NOMO-1 treated with dmso at 0.1 percent for 144 hours (cell line): ENCODE results near the gene IFIT3.
"Not testable (repeated sequence)": the region's sequence is repeated elsewhere in the genome, so short reads cannot be mapped to it uniquely, and the experiment has no call there.

Experiments used
- DNase-seq: peaks from one replicate; lab custom pipeline; 2025; ENCODE audit not compliant: unreplicated experiment; lab: John Stamatoyannopoulos, UW

Gene IFIT3

DNA sequence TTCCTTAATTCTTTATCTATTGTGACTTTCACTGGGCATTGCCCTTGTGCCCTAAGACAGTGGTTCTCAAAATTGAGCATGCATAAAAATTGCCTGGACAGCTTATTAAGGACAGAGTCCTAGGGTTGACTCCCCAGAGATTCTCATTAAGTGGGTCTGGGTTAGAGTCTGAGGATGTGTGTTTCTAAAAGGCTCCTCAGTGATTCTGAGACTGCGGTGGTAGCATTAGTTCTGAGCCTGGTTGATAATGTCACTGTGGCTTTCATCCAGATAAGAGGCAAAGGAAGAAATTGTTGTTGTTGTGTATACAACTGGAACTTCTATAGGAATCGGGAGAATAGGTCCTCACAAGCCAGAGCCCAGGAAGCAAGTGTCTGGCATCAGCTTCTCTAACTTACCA, 24.6 kb upstream of the IFIT3 start:
- DNase-seq = no peak

DNA sequence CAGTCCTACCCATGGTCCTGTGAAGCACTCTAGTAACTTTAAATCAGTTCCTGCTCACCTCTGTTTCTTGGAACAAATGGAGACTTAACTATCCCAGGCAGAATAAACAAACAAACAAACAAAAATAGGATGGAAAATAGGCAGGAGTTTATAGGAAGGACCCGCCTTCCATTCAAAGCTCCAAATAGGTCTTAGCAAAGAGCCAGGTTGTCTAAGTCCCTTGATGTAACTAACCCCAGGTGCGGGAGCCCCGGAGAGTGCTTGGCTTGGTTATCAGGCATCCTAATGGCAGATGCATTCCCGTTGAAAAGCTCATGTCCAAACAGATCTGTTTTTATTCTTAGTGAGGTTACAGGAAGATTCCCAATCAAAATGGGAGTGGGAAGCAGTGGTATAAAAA, 23.8 kb upstream of the IFIT3 start:
- no peak for DNase-seq

DNA sequence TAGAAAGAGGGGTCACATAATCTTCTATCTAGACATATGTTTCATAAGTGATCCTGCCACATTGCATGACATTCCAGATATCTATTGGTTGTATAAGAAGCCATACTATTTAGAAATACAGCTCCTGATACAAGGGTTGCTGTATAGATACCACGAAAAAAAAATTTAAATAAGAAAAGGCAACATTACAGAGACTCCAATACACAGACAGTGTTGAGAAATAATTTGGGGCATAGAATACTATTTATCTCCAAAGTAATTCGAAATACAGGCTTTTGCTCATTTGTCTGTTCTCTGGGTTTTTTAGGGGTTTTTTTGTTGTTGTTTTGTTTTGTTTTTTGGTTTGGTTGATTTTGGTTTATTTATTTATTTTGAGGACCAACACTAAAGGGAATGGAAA, 23.4 kb upstream of the IFIT3 start:
- DNase-seq = no peak

GRCh38 chr10:89304925-89305324, 22.9 kb upstream of the IFIT3 start:
- no peak for DNase-seq

GRCh38 chr10:89305766-89306433, 21.9 kb upstream of the IFIT3 start:
- DNase-seq = no peak

DNA sequence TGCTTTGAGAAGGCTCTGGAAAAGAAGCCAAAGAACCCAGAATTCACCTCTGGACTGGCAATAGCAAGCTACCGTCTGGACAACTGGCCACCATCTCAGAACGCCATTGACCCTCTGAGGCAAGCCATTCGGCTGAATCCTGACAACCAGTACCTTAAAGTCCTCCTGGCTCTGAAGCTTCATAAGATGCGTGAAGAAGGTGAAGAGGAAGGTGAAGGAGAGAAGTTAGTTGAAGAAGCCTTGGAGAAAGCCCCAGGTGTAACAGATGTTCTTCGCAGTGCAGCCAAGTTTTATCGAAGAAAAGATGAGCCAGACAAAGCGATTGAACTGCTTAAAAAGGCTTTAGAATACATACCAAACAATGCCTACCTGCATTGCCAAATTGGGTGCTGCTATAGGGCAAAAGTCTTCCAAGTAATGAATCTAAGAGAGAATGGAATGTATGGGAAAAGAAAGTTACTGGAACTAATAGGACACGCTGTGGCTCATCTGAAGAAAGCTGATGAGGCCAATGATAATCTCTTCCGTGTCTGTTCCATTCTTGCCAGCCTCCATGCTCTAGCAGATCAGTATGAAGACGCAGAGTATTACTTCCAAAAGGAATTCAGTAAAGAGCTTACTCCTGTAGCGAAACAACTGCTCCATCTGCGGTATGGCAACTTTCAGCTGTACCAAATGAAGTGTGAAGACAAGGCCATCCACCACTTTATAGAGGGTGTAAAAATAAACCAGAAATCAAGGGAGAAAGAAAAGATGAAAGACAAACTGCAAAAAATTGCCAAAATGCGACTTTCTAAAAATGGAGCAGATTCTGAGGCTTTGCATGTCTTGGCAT, 21.1 kb upstream of the IFIT3 start:
- no peak for DNase-seq

GRCh38 chr10:89307269-89307577, 20.6 kb upstream of the IFIT3 start:
- no peak for DNase-seq

DNA sequence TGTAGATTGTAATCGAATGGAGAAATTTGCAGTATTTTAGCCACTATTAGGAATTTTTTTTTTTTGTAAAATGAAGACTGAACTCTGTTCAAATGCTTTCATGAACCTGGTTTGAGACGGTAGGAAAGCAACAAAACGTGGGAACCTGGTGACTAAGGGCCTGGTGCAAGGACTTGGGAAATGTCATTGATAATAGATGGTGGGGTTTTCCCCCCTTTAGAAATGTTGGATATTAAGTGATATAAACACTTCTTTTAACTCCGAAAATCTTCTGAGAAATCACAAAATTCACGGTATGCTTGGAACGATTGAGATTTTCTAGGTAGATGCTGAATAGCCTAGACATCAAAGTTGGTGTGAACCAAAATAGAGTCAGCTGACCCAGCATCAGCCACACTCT, 19.5 kb upstream of the IFIT3 start:
- no peak for DNase-seq

DNA sequence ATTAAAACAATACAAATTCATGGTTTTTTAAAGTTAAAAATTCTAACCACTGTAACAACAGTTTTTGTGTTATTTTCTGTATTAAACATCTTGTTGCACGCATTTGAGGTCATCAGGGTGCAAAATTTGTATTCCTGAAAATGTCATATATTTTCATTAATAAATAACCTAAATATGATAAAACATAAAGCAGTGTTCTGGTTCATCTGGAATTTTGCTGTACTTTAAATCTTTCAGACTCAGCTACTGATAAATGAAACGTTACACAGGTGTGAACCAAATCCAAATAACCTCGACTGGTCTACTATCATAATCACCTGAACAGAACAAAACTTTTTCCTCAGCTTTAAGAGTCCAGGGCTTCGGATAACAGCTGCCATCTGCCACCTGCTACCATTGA, 19.1 kb upstream of the IFIT3 start:
- no peak for DNase-seq

- no peak for DNase-seq
Measured at GRCh38 chr10:89309156-89310055, 18.4 kb upstream of the IFIT3 start.

DNA sequence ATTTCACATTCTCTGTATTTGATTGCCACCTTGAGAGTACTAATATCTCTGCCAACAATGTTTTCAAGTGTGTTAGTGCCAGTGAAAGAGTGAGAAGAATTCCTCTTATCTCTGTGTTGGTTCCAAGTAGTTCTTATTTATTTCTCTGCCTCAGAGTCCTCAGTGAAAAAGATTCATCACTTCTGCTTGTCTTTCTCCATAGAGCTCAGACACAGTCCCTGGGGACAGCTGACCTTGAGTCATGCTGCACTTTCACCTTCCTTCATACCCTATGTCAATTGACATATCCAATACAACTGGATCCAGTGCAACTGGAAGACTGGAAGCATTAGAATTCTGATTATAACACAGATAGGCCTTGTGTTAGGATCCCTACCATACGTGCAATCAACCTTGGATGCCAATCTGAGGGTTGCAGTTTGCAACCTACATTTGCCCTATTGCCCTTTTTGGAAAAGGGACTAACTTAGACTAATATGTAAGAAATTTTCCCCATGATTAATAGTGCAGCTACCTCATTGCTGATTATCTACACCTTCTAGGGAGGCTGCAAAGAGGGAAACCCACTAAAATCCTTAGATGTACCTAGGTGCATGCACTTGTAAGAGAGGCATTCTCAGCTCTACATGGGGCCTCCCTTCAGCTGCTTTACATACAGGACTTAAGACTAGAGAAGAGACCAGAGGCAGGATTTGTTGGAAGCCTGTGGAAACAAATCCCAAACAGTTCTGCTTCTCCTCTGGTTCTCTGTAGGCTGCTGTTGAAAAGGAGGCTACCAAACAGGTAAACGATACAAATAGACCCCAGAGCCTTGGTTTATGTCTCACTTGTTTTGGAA, 17.5 kb upstream of the IFIT3 start:
- no peak for DNase-seq

DNA sequence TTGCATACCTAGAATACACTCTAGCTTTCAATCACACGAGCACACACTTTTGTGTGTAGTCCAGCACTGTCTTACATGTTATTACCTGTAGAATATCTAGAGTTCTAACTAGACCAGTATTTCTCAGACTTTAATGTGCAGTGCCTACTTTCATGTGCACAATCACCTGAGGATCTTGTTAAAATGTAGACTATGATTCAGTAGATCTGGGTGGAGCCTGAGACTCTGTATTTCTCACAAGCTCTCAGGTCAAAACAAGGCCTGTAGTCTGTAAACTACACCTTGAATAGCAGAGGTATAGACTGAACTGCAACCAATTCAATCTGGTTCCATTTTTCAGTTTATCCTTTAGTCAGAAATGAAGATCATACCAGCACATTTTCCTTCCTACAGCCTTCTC, 14.8 kb upstream of the IFIT3 start:
- DNase-seq = no peak

DNA sequence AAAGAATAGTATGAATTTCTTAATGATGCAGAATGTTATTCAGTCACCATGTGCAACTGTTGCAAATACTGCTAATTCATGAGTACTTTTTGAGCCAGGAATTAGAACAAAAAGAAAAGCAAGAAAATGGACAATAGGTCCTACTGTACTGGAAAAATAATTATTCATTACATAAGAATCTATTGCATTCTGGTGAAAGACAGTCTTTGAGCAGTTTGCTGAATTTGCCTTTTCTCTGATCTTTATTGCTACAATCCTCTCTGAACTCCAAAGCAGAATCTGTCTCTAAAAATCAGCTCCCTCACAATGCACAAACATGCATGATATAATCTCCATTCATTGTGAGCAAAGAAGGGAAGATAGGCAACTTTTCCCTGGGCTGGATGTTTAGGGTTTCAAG, 13.1 kb upstream of the IFIT3 start:
- DNase-seq = no peak

- DNase-seq = not testable (repeated sequence)
Measured at GRCh38 chr10:89318047-89318446, 9.8 kb upstream of the IFIT3 start.

- DNase-seq = not testable (repeated sequence)
Measured at GRCh38 chr10:89325081-89325480, 2.7 kb upstream of the IFIT3 start.

- not testable (repeated sequence) for DNase-seq
Measured at GRCh38 chr10:89325856-89326255, 1.9 kb upstream of the IFIT3 start.

DNA sequence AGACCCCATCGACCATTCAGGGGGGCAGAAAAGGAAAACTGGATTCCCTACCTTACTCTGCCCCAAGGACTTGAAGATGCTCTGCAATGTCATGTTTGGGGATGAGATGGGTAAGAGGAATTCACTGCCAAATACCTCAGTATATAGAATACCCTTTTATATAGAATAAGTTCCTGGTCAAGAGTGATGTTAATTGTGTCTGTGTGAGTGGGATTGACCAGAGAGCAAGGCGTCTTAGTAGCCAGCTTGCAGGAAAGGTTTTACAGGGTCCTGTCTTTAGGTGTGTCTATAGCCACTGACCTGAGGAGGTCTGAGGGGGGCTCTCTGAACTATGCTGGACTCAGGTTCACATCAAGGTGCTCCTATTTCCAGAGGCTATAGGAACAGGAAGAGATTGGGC, 1.4 kb downstream of the IFIT3 start:
- DNase-seq = no peak

DNA sequence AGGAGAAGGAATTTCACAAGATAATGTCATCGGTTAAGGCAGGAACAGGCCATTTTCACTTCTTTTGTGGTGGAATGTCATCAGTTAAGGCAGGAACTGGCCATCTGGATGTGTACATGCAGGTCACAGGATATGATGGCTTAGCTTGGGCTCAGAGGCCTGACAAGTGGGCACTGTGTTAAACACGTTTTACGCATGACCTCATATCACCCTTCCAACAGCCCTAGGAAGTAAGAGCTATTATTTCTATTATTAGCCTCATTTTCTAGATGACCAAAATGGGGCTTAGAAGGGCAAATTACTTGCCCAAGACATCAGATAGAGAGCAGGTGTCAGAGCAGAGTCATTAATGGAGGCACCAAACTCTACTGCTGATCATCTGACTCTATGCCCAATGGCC, 2.2 kb downstream of the IFIT3 start:
- DNase-seq = not testable (repeated sequence)

DNA sequence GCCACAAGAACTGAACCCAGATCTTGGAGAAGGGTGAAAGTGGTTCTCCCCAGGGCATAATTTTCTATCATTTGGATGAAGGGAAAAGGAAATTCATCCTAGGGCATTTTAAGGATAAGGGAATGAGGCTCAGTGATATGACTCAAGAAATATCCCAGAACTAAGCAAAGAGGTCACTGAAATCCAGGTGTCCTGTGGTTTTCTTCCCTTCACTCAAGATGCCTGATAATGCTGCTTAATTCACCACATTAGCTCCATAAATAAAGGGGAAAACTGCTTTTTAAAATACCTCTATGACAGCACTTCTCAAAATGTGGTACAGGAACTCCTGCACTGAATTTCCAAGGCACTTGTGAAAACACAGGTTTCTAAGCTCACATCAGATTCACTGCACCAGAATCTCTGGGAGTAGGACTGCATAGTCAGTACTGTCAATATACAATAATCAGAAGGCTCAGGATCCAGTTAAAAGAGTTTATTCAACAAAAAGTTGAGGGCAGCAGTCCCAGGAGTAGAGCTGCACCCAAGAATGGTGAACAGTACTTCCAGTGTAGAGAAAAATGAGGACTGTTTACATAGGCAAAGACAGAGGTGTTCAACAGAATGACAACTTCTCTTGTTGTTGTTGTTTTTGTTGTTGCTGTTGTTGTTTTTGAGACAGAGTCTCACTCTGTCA, 2.9 kb downstream of the IFIT3 start:
- DNase-seq = no peak

GRCh38 chr10:89331487-89332122, 3.8 kb downstream of the IFIT3 start:
- DNase-seq = not testable (repeated sequence)
